ENCODE results near the gene CNKSR2. TPM values are rescaled to one million over a fixed set of nuclear protein-coding genes. Genes with fewer than 3 reads are reported as not detected.
"Not testable (repeated sequence)": the region's sequence is repeated elsewhere in the genome, so short reads cannot be mapped to it uniquely, and the experiment has no call there.

CNKSR2 gene
- total RNA-seq, 1 experiment from 2014 or later, result 11.3 TPM

GRCh38 chrX:21528076-21528475, 153.9 kb downstream of the CNKSR2 start:
- no peak overlapping the region for H3K27ac Mint-ChIP-seq
- CTCF ChIA-PET, result no interaction called here

GRCh38 chrX:21529771-21530170, 155.6 kb downstream of the CNKSR2 start:
- CTCF ChIA-PET, result no interaction called here
- Mint-ChIP-seq H3K27me3 (ENCODE audit: low read depth) (no peaks in the 10 kb centered on the region), H3K9me3 (no peaks in the 10 kb centered on the region), H3K4me1 (no peaks in the 10 kb centered on the region), H3K27ac (no peak overlapping the region), H3K4me3 (no peak overlapping the region), H3K36me3 (no peaks in the 10 kb centered on the region)
- DNase-seq (ENCODE audit: low spot score) (no peak), ATAC-seq (no peak)
- POLR2A ChIA-PET, result no interaction called here
- TF ChIP-seq ERG (CRISPR knock-in tag; IDR thresholded peaks at IDR 0.05) (no peak), ZNF281 (CRISPR knock-in tag; IDR thresholded peaks at IDR 0.05) (no peak), ATF2 (CRISPR knock-in tag; IDR thresholded peaks at IDR 0.05; ENCODE audit: borderline replicate concordance, low read depth) (no peak)

More at GRCh38 chrX:21528076-21528475, 153.9 kb downstream of the CNKSR2 start:
- Mint-ChIP-seq H3K4me1 (no peaks in the 10 kb centered on the region; the same call in 1 of the 2 replicates), H3K9me3 (no peaks in the 10 kb centered on the region), H3K27me3 (ENCODE audit: low read depth) (no peaks in the 10 kb centered on the region), H3K36me3 (no peaks in the 10 kb centered on the region), H3K4me3 (no peak overlapping the region)
- DNase-seq (ENCODE audit: low spot score) (no peak), ATAC-seq (no peak)
- TF ChIP-seq FOXJ3 (CRISPR knock-in tag; IDR thresholded peaks at IDR 0.05; ENCODE audit: borderline replicate concordance) (no peak), NFATC4 (CRISPR knock-in tag; IDR thresholded peaks at IDR 0.05) (no peak)
- POLR2A ChIA-PET, result no interaction called here

GRCh38 chrX:21544642-21545041, 170.4 kb downstream of the CNKSR2 start:
- DNase-seq (ENCODE audit: low spot score); CTCF ChIA-PET; H3K4me3 Mint-ChIP-seq; H3K4me1 Mint-ChIP-seq; ATAC-seq; POLR2A ChIA-PET; H3K27me3 Mint-ChIP-seq (ENCODE audit: low read depth); H3K27ac Mint-ChIP-seq: not testable (repeated sequence)
- peaks cover 18% of the 10 kb centered on the region for H3K36me3 Mint-ChIP-seq
- peaks cover 22% of the 10 kb centered on the region for H3K9me3 Mint-ChIP-seq

- Mint-ChIP-seq H3K4me1 (peaks cover 7% of the 10 kb centered on the region), H3K27ac (no peak overlapping the region), H3K36me3 (no peaks in the 10 kb centered on the region), H3K4me3 (no peak overlapping the region), H3K9me3 (no peaks in the 10 kb centered on the region), H3K27me3 (ENCODE audit: low read depth) (no peaks in the 10 kb centered on the region)
- DNase-seq (ENCODE audit: low spot score), result no peak
- ATAC-seq, result no peak; the same call in 1 of the 2 replicates
- CTCF ChIA-PET, result no interaction called here
- TF ChIP-seq ZNF317 (CRISPR knock-in tag; IDR thresholded peaks at IDR 0.05; ENCODE audit: borderline replicate concordance, low read depth), result no peak
- TF ChIP-seq ZNF121 (CRISPR knock-in tag; IDR thresholded peaks at IDR 0.05), result no peak
- TF ChIP-seq ATF2 (CRISPR knock-in tag; IDR thresholded peaks at IDR 0.05; ENCODE audit: borderline replicate concordance, low read depth), result no peak
- TF ChIP-seq JUN (CRISPR knock-in tag; IDR thresholded peaks at IDR 0.05), result no peak
- no peak for TF ChIP-seq ZNF138 (CRISPR knock-in tag; conservative IDR thresholded peaks at IDR 0.05)
- TF ChIP-seq ATF6 (CRISPR knock-in tag; IDR thresholded peaks at IDR 0.05), result no peak
- no peak for TF ChIP-seq PRDM15 (CRISPR knock-in tag; IDR thresholded peaks at IDR 0.05)
- TF ChIP-seq ERG (CRISPR knock-in tag; IDR thresholded peaks at IDR 0.05), result no peak
- POLR2A ChIA-PET, result no interaction called here
These were observed 185.2 kb downstream of the CNKSR2 start for GRCh38 chrX:21559417-21559816.

Measured in WTC11 (cell line).